H7 (cell line): ENCODE data around the gene KCP. TPM values are rescaled to one million over a fixed set of nuclear protein-coding genes. Genes with fewer than 3 reads are reported as not detected.
A peak's percentile ranks its signal among the peaks of the same experiment; 100 is the strongest.

Source experiments
- DNase-seq: peaks from one replicate; pipeline ENCODE4 v3.0.0; 2012
- H3K27me3 ChIP-seq: 2 replicates; pipeline ENCODE4 v1.6.0; 2011; ENCODE audit warnings: mild to moderate bottlenecking, low read length; ENCODE audit not compliant: control insufficient read depth, insufficient read depth
- H3K36me3 ChIP-seq: replicated peaks from 2 replicates; pipeline ENCODE4 v1.5.1; 2011; ENCODE audit warnings: low read length; ENCODE audit not compliant: control insufficient read depth, insufficient read depth
- H3K4me3 ChIP-seq: 2 replicates; pipeline ENCODE4 v1.5.1; 2011; ENCODE audit warnings: low read depth, mild to moderate bottlenecking, control low read depth, low read length, moderate library complexity; ENCODE audit not compliant: insufficient read depth
- total RNA-seq: library from RNA; depleted of rRNA; stranded (reverse); fragments of >200 nt; shearing (Covaris generic); gene quantifications from 2 replicates; pipeline ENCODE4 v1.2.3, GENCODE V29; 2014

Gene KCP
- total RNA-seq, 1 experiment from 2014 or later: 3.4 TPM

- H3K4me3 ChIP-seq: no peak overlapping the region
- peak; percentile 98 for DNase-seq
- no peaks in the 10 kb centered on the region for H3K27me3 ChIP-seq
- no peaks in the 10 kb centered on the region for H3K36me3 ChIP-seq
Observed at GRCh38 chr7:128883622-128884448, 26.7 kb downstream of the KCP start.

GRCh38 chr7:128882134-128882533 is 28.4 kb downstream of the KCP start:
- peak; percentile 38 for DNase-seq
- H3K27me3 ChIP-seq: no peaks in the 10 kb centered on the region
- H3K4me3 ChIP-seq: no peak overlapping the region
- no peaks in the 10 kb centered on the region for H3K36me3 ChIP-seq

- peak; percentile 46 for DNase-seq
- Histone ChIP-seq H3K27me3 (no peaks in the 10 kb centered on the region), H3K36me3 (no peaks in the 10 kb centered on the region), H3K4me3 (no peak overlapping the region)
Observed at GRCh38 chr7:128881458-128882125, 28.9 kb downstream of the KCP start.

- H3K36me3 ChIP-seq: no peaks in the 10 kb centered on the region
- no peak for DNase-seq
Observed at GRCh38 chr7:128880791-128881457, 29.6 kb downstream of the KCP start.

GRCh38 chr7:128879939-128880746 is 30.4 kb downstream of the KCP start:
- DNase-seq: peak; percentile 98
- H3K36me3 ChIP-seq: no peaks in the 10 kb centered on the region
- H3K4me3 ChIP-seq: no peak overlapping the region
- no peaks in the 10 kb centered on the region for H3K27me3 ChIP-seq

More at GRCh38 chr7:128880791-128881457, 29.6 kb downstream of the KCP start:
- Histone ChIP-seq H3K27me3 (no peaks in the 10 kb centered on the region), H3K4me3 (no peak overlapping the region)

GRCh38 chr7:128879461-128879938 is 31.0 kb downstream of the KCP start:
- Histone ChIP-seq H3K36me3 (no peaks in the 10 kb centered on the region), H3K27me3 (no peaks in the 10 kb centered on the region), H3K4me3 (no peak overlapping the region)
- no peak for DNase-seq

- Histone ChIP-seq H3K36me3 (no peaks in the 10 kb centered on the region), H3K27me3 (no peaks in the 10 kb centered on the region), H3K4me3 (no peak overlapping the region)
- peak; percentile 41 for DNase-seq
Observed at GRCh38 chr7:128878226-128879105, 32.0 kb downstream of the KCP start.

- Histone ChIP-seq H3K4me3 (no peak overlapping the region), H3K36me3 (no peaks in the 10 kb centered on the region), H3K27me3 (no peaks in the 10 kb centered on the region)
- DNase-seq: no peak
Observed at GRCh38 chr7:128877756-128878120, 32.8 kb downstream of the KCP start.

GRCh38 chr7:128876978-128877755 is 33.3 kb downstream of the KCP start:
- DNase-seq: peak; percentile 62

GRCh38 chr7:128876586-128876977 is 33.9 kb downstream of the KCP start:
- Histone ChIP-seq H3K4me3 (no peak overlapping the region), H3K27me3 (no peaks in the 10 kb centered on the region), H3K36me3 (no peaks in the 10 kb centered on the region)
- DNase-seq: peak; percentile 24

More at GRCh38 chr7:128876978-128877755, 33.3 kb downstream of the KCP start:
- Histone ChIP-seq H3K36me3 (no peaks in the 10 kb centered on the region), H3K27me3 (no peaks in the 10 kb centered on the region), H3K4me3 (no peak overlapping the region)

- Histone ChIP-seq H3K36me3 (no peaks in the 10 kb centered on the region), H3K4me3 (no peak overlapping the region), H3K27me3 (peaks cover under 1% of the 10 kb centered on the region; the same call in 1 of the 2 replicates)
- DNase-seq: no peak
Observed at GRCh38 chr7:128876127-128876526, 34.4 kb downstream of the KCP start.

- peaks cover 6% of the 10 kb centered on the region for H3K27me3 ChIP-seq
- no peak overlapping the region for H3K4me3 ChIP-seq
- no peak for DNase-seq
- H3K36me3 ChIP-seq: no peaks in the 10 kb centered on the region
Observed at GRCh38 chr7:128875523-128875948, 35.0 kb downstream of the KCP start.
